HepG2 (cell line): ENCODE measurements around the gene DROSHA. TPM values are rescaled to one million over a fixed set of nuclear protein-coding genes. Genes with fewer than 3 reads are reported as not detected.

Experiments used
- ATAC-seq: fragments of 200-7000 bp; cut with Tn5 transposase; 3 replicates; pipeline ENCODE4 v1.9.1; 2020; ENCODE audit warnings: mild to moderate bottlenecking, moderate library complexity
- BruUV-seq: library from RNA; stranded (reverse); fragments of 400-500 nt; replicated peaks from 2 replicates; lab custom pipeline; 2021; lab: Mats Ljungman, UMichigan
- CTCF ChIA-PET: fragments of 300-600 bp; formaldehyde crosslinking; extraction: SDS; loops from one replicate; lab custom pipeline; 2021; ENCODE audit warnings: low total read pairs, inconsistent platforms, low intra/inter-chr PET ratio; lab: Yijun Ruan, JAX
- POLR2A ChIA-PET: fragments of 350-600 bp; sonication (Branson Sonifier 250); formaldehyde crosslinking; loops from one replicate; lab custom pipeline; 2020; ENCODE audit warnings: antibody characterized with exemption, inconsistent platforms; lab: Yijun Ruan, JAX
- DNase-seq: peaks from one replicate; pipeline ENCODE4 v3.0.0-alpha.2; 2015; ENCODE audit warnings: low spot score
- FAIRE-seq: peaks from 3 replicates; lab custom pipeline; 2011; peaks lifted over from hg19 to GRCh38; lab: Jason Lieb, UNC
- H2AFZ ChIP-seq: one replicate; pipeline ENCODE4 v1.6.1; 2011; ENCODE audit warnings: low read length, inconsistent platforms
- H3K27ac ChIP-seq: fragments of 300-600 bp; 3 replicates; pipeline ENCODE4 v1.8.0; 2011; ENCODE audit warnings: mixed run types, mild to moderate bottlenecking, mixed read lengths, low read length, inconsistent platforms; ENCODE audit not compliant: insufficient read depth; ENCODE audit errors: extremely low read length
- H3K27me3 ChIP-seq, 2 experiments: fragments of 200-600 bp in 1 of 2; 2 replicates in 1 of 2; 3 replicates in 1 of 2; pipeline versions ENCODE4 v1.6.0 to v1.8.0; 2011; ENCODE audit warnings: low read length in 2 of 2, mild to moderate bottlenecking in 2 of 2, moderate library complexity in 2 of 2, inconsistent platforms in 1 of 2; ENCODE audit not compliant: insufficient read depth in 2 of 2, control insufficient read depth in 1 of 2
- H3K36me3 ChIP-seq, 2 experiments: fragments of 200-600 bp in 1 of 2; replicated peaks in 1 of 2; 2 replicates in 1 of 2; 3 replicates in 1 of 2; pipeline versions ENCODE4 v1.5.1 to v1.8.0; 2011; ENCODE audit warnings: low read length in 2 of 2, inconsistent platforms in 1 of 2; ENCODE audit not compliant: insufficient read depth in 2 of 2, control insufficient read depth in 1 of 2
- H3K4me1 ChIP-seq: 2 replicates; pipeline ENCODE4 v1.5.1; 2012; ENCODE audit warnings: low read length, inconsistent platforms; ENCODE audit not compliant: insufficient read depth
- H3K4me2 ChIP-seq: 2 replicates; pipeline ENCODE4 v1.6.0; 2011; ENCODE audit warnings: low read depth, low read length, inconsistent platforms
- H3K4me3 ChIP-seq, 3 experiments: fragments of 200-600 bp in 1 of 3; sonication (generic), shearing (Covaris generic) in 1 of 3; replicated peaks in 1 of 3; 2 replicates each; pipeline ENCODE4 v1.5.1; 2011 to 2016; ENCODE audit warnings: low read length in 3 of 3, inconsistent platforms in 2 of 3, low read depth in 2 of 3, mild to moderate bottlenecking in 2 of 3, control low read depth in 1 of 3, mixed read lengths in 1 of 3; ENCODE audit not compliant: insufficient read depth in 1 of 3
- H3K79me2 ChIP-seq: one replicate; pipeline ENCODE4 v1.6.1; 2011; ENCODE audit warnings: low read length, inconsistent platforms; ENCODE audit not compliant: insufficient read depth
- H3K9ac ChIP-seq: 2 replicates; pipeline ENCODE4 v1.6.0; 2011; ENCODE audit warnings: mild to moderate bottlenecking, low read depth, low read length, inconsistent platforms; ENCODE audit not compliant: insufficient read depth
- H3K9me3 ChIP-seq: 2 replicates; pipeline ENCODE4 v1.5.1; 2012; ENCODE audit warnings: mild to moderate bottlenecking, low read length
- H4K20me1 ChIP-seq: 2 replicates; pipeline ENCODE4 v1.6.0; 2011; ENCODE audit warnings: inconsistent platforms, mild to moderate bottlenecking, low read length, moderate library complexity; ENCODE audit not compliant: insufficient read depth
- AKAP8 ChIP-seq: sonication (generic); formaldehyde crosslinking; IDR thresholded peaks from 2 replicates; pipeline ENCODE4 v1.5.1; 2020; ENCODE audit warnings: mild to moderate bottlenecking, missing genetic modification reagents
- ASH2L ChIP-seq: fragments of 300-600, 200-600 bp; sonication (generic); IDR thresholded peaks from 2 replicates; pipeline ENCODE4 v1.7.0; 2017; ENCODE audit warnings: low read depth, mild to moderate bottlenecking, moderate library complexity, mixed read lengths, low read length; ENCODE audit not compliant: insufficient read length
- HBP1 ChIP-seq: IDR thresholded peaks from 2 replicates; pipeline ENCODE4 v1.6.1; 2016; ENCODE audit warnings: low read depth, control low read depth
- KLF13 ChIP-seq: sonication (generic); formaldehyde crosslinking; IDR thresholded peaks from 2 replicates; pipeline ENCODE4 v1.4.0; 2020; ENCODE audit warnings: mild to moderate bottlenecking, missing genetic modification reagents
- MED8 ChIP-seq: sonication (generic); formaldehyde crosslinking; IDR thresholded peaks from 2 replicates; pipeline ENCODE4 v1.8.1; 2023; ENCODE audit warnings: mild to moderate bottlenecking, missing genetic modification reagents; ENCODE audit not compliant: insufficient replicate concordance
- MTERF4 ChIP-seq: sonication (generic); formaldehyde crosslinking; IDR thresholded peaks from 2 replicates; pipeline ENCODE4 v1.8.0; 2023; ENCODE audit warnings: mild to moderate bottlenecking, missing genetic modification reagents
- RAD51 ChIP-seq: fragments of 450-650 bp; IDR thresholded peaks from 2 replicates; pipeline ENCODE4 v1.6.1; 2016; ENCODE audit warnings: borderline replicate concordance
- SALL1 ChIP-seq: sonication (generic); formaldehyde crosslinking; IDR thresholded peaks from 2 replicates; pipeline ENCODE4 v1.8.0; 2022; ENCODE audit warnings: mild to moderate bottlenecking, missing genetic modification reagents
- SUZ12 ChIP-seq: fragments of 150-350 bp; IDR thresholded peaks from 2 replicates; pipeline ENCODE4 v1.6.1; 2014; ENCODE audit warnings: low read depth, low read length
- U2AF1 ChIP-seq: fragments of 200-400 bp; formaldehyde crosslinking; optimal IDR thresholded peaks from 2 replicates; pipeline ENCODE3; 2017; ENCODE audit warnings: mild to moderate bottlenecking, low read depth, low read length
- U2AF2 ChIP-seq: fragments of 200-400 bp; formaldehyde crosslinking; IDR thresholded peaks from 2 replicates; pipeline ENCODE4 v1.6.1; 2017; ENCODE audit warnings: low read depth, mild to moderate bottlenecking, low read length
- ZBTB20 ChIP-seq: sonication (generic); formaldehyde crosslinking; IDR thresholded peaks from 2 replicates; pipeline ENCODE4 v1.8.1; 2023; ENCODE audit warnings: missing genetic modification reagents, low read depth, mild to moderate bottlenecking, borderline replicate concordance
- ZMYM2 ChIP-seq: sonication (generic); formaldehyde crosslinking; IDR thresholded peaks from 2 replicates; pipeline ENCODE4 v1.8.0; 2022; ENCODE audit warnings: mild to moderate bottlenecking, missing genetic modification reagents
- WGBS: methylation state at CpG from one replicate; pipeline ENCODE4 v1.1.6; 2017; ENCODE audit warnings: low lambda C conversion rate; 5-methylcytosine and 5-hydroxymethylcytosine counted together
- in situ Hi-C: cut with HindIII; loops from 2 replicates; pipeline ENCODE4 v1.10.0; 2017; ENCODE audit warnings: low pct_unique_long_range_greater_than_20kb; ENCODE audit not compliant: extremely low pct_ligation_motif_present
- intact Hi-C: fragments of 100-400 bp; cut with micrococcal nuclease; formaldehyde crosslinking; loops from one replicate; pipeline ENCODE4 v1.10.0; 2022; ENCODE audit not compliant: unreplicated experiment
- polyA plus RNA-seq, 8 experiments: library from polyadenylated mRNA; depleted of rRNA in 3 of 8; stranded (reverse) in 7 of 8; unstranded in 1 of 8; fragments of >200 nt; fragmentation: Illumina TruSeq in 4 of 8; extraction: Trizol in 4 of 8; gene quantifications; 2 replicates each; pipeline versions ENCODE4 v1.2.1 to v1.2.3, GENCODE V29; 2011 to 2016; ENCODE audit warnings: low read depth in 4 of 8, missing spikeins in 1 of 8, mixed read lengths in 1 of 8; ENCODE audit not compliant: insufficient read depth in 1 of 8
- total RNA-seq, 5 experiments: library from RNA; depleted of rRNA; stranded (reverse); fragments of >200 nt; fragmentation: Illumina TruSeq; extraction: Trizol; gene quantifications; 2 replicates each; pipeline ENCODE4 v1.2.3, GENCODE V29; 2016; ENCODE audit warnings: low read depth in 1 of 5

Gene DROSHA
- total and polyA plus RNA-seq, 2 of the 13 experiments (the other 11 are each of a cell fraction or from before 2014, with no cell fraction given): 22.3 to 29.4 TPM

- Histone ChIP-seq H3K4me3 (no peak overlapping the region), H3K9ac (no peak overlapping the region), H3K79me2 (no peaks in the 10 kb centered on the region), H3K27me3 (no peaks in the 10 kb centered on the region), H3K9me3 (no peaks in the 10 kb centered on the region), H3K27ac (no peak overlapping the region), H3K4me1 (no peaks in the 10 kb centered on the region), H3K4me2 (no peak overlapping the region), H3K36me3 (peaks cover 5 to 42% of the 10 kb centered on the region in 2 experiments; a peak in 4 of 5 replicates), H4K20me1 (no peaks in the 10 kb centered on the region), H2AFZ (no peak overlapping the region)
- DNase-seq (no peak), FAIRE-seq (no peak), ATAC-seq (no peak)
- in situ Hi-C loops: no loop called here
- ChIA-PET POLR2A (no interaction called here), CTCF (no interaction called here)
- BruUV-seq: no TSS peak
- intact Hi-C loops: no loop called here
- 93% methylated on average over 1 of the region's 1 CpG for WGBS
- TF ChIP-seq MTERF4: no peak
- no peak for TF ChIP-seq U2AF2
- TF ChIP-seq U2AF1: no peak
- no peak for TF ChIP-seq MED8 (CRISPR knock-in tag)
- no peak for TF ChIP-seq HBP1 (CRISPR knock-in tag)
- no peak for TF ChIP-seq ASH2L
- TF ChIP-seq SUZ12: no peak
- no peak for TF ChIP-seq ZMYM2 (CRISPR knock-in tag)
- TF ChIP-seq RAD51: no peak
- TF ChIP-seq AKAP8 (CRISPR knock-in tag): no peak
- no peak for TF ChIP-seq KLF13 (CRISPR knock-in tag)
- TF ChIP-seq SALL1 (CRISPR knock-in tag): no peak
- TF ChIP-seq ZBTB20 (CRISPR knock-in tag): no peak
Observed at GRCh38 chr5:31469886-31470285, 62.0 kb downstream of the DROSHA start.
